Cardiac muscle cell (in vitro differentiated cells and primary cell): ENCODE results near the gene MRPL21. TPM values are rescaled to one million over a fixed set of nuclear protein-coding genes. Genes with fewer than 3 reads are reported as not detected.

Experiments
- DNase-seq, 2 donors: peaks; one replicate each; pipeline versions ENCODE4 v3.0.0 to v3.0.0-alpha.2; 2010 to 2017; ENCODE audit warnings: low read depth in 1 of 2, low spot score in 1 of 2
- H3K27ac ChIP-seq: fragments of 200-600 bp; sonication (generic); 2 replicates; pipeline ENCODE4 v1.5.1; 2016
- H3K27me3 ChIP-seq: fragments of 200-600 bp; sonication (generic); 2 replicates; pipeline ENCODE4 v1.6.0; 2016; ENCODE audit warnings: control low read depth
- H3K36me3 ChIP-seq: fragments of 200-600 bp; sonication (generic); 2 replicates; pipeline ENCODE4 v1.5.1; 2016; ENCODE audit warnings: control low read depth
- H3K4me1 ChIP-seq: fragments of 200-600 bp; sonication (generic); 2 replicates; pipeline ENCODE4 v1.8.1; 2017; ENCODE audit warnings: low read depth, mild to moderate bottlenecking, mixed run types
- H3K4me3 ChIP-seq: fragments of 200-600 bp; sonication (generic); 2 replicates; pipeline ENCODE4 v1.5.1; 2016; ENCODE audit warnings: mild to moderate bottlenecking
- H3K9me3 ChIP-seq: fragments of 200-600 bp; sonication (generic); 2 replicates; pipeline ENCODE4 v1.5.1; 2017; ENCODE audit warnings: low read depth, mild to moderate bottlenecking, control low read depth
- CTCF ChIP-seq: IDR thresholded peaks from 2 replicates; pipeline ENCODE4 v1.5.1; 2012; ENCODE audit warnings: low read depth, mild to moderate bottlenecking, low read length
- polyA plus RNA-seq: library from polyadenylated mRNA; unstranded; fragments of >200 nt; fragmentation: Nextera tagmentation; extraction: Ambion mirVana; gene quantifications from 2 replicates; pipeline ENCODE4 v1.2.1, GENCODE V29; 2016
- total RNA-seq: library from RNA; depleted of rRNA; stranded (reverse); fragments of >200 nt; gene quantifications from 2 replicates; pipeline ENCODE4 v1.2.3, GENCODE V29; 2016

The MRPL21 gene
- total and polyA plus RNA-seq, 2 experiments from 2014 or later, result 75.9 to 220 TPM

GRCh38 chr11:68940651-68941323 is 37.2 kb upstream of the MRPL21 start:
- H3K4me3 ChIP-seq, result no peak overlapping the region
- H3K36me3 ChIP-seq, result peaks cover 15% of the 10 kb centered on the region
- DNase-seq, result no peak
- H3K27me3 ChIP-seq, result no peaks in the 10 kb centered on the region
- no peaks in the 10 kb centered on the region for H3K4me1 ChIP-seq
- no peak for TF ChIP-seq CTCF
- no peak overlapping the region for H3K27ac ChIP-seq
- H3K9me3 ChIP-seq, result no peaks in the 10 kb centered on the region

- Histone ChIP-seq H3K4me1 (no peaks in the 10 kb centered on the region), H3K4me3 (no peak overlapping the region), H3K27ac (no peak overlapping the region), H3K27me3 (no peaks in the 10 kb centered on the region), H3K9me3 (no peaks in the 10 kb centered on the region), H3K36me3 (peaks cover 18% of the 10 kb centered on the region)
- DNase-seq, result no peak
- TF ChIP-seq CTCF, result no peak
Measured at GRCh38 chr11:68939583-68940555, 36.2 kb upstream of the MRPL21 start.

GRCh38 chr11:68938816-68939582 is 35.4 kb upstream of the MRPL21 start:
- DNase-seq, result no peak
- TF ChIP-seq CTCF, result no peak
- H3K36me3 ChIP-seq, result peaks cover 26% of the 10 kb centered on the region

GRCh38 chr11:68938088-68938487 is 34.5 kb upstream of the MRPL21 start:
- H3K36me3 ChIP-seq, result peaks cover 27% of the 10 kb centered on the region
- no peaks in the 10 kb centered on the region for H3K27me3 ChIP-seq
- no peak overlapping the region for H3K27ac ChIP-seq
- H3K9me3 ChIP-seq, result no peaks in the 10 kb centered on the region
- no peak for TF ChIP-seq CTCF
- H3K4me3 ChIP-seq, result no peak overlapping the region
- no peaks in the 10 kb centered on the region for H3K4me1 ChIP-seq
- DNase-seq, result no peak

More at GRCh38 chr11:68938816-68939582, 35.4 kb upstream of the MRPL21 start:
- Histone ChIP-seq H3K27me3 (no peaks in the 10 kb centered on the region), H3K4me1 (no peaks in the 10 kb centered on the region), H3K27ac (no peak overlapping the region), H3K9me3 (no peaks in the 10 kb centered on the region), H3K4me3 (no peak overlapping the region)
